NCI-H2107 (cell line): ENCODE results near the gene PHF12.

Experiments used
- DNase-seq: peaks from one replicate; lab custom pipeline; 2025; lab: John Stamatoyannopoulos, UW

PHF12 gene

GRCh38 chr17:28951428-28951990 is at the start of gene PHF12:
TSS of gene PHF12 (minus strand) at chr17:28951518. CDS start at chr17:28950960, 558 bp downstream.
- peak; percentile 99 for DNase-seq

- no peak for DNase-seq
These were observed 49.7 kb upstream of the PHF12 start for GRCh38 chr17:29000973-29001372.

- no peak for DNase-seq
These were observed 47.9 kb upstream of the PHF12 start for GRCh38 chr17:28999206-28999605.

- peak; percentile 70 for DNase-seq
These were observed 46.5 kb upstream of the PHF12 start for GRCh38 chr17:28997806-28998205.

GRCh38 chr17:28996554-28997096 is 45.3 kb upstream of the PHF12 start:
- DNase-seq = no peak

- no peak for DNase-seq
These were observed 42.5 kb upstream of the PHF12 start for GRCh38 chr17:28993645-28994426.

GRCh38 chr17:28992625-28993600 is 41.6 kb upstream of the PHF12 start:
- no peak for DNase-seq

- DNase-seq = no peak
These were observed 40.9 kb upstream of the PHF12 start for GRCh38 chr17:28992185-28992584.

GRCh38 chr17:28991779-28992178 is 40.5 kb upstream of the PHF12 start:
- no peak for DNase-seq

GRCh38 chr17:28989028-28989427 is 37.7 kb upstream of the PHF12 start:
- DNase-seq = no peak

GRCh38 chr17:28988475-28988874 is 37.2 kb upstream of the PHF12 start:
- no peak for DNase-seq

GRCh38 chr17:28986714-28987655 is 35.7 kb upstream of the PHF12 start:
- no peak for DNase-seq

- DNase-seq = peak; percentile 26
These were observed 34.8 kb upstream of the PHF12 start for GRCh38 chr17:28985950-28986713.

GRCh38 chr17:28983286-28984230 is 32.2 kb upstream of the PHF12 start:
- DNase-seq = no peak

- DNase-seq = no peak
These were observed 30.9 kb upstream of the PHF12 start for GRCh38 chr17:28982131-28982793.

GRCh38 chr17:28978356-28978964 is 27.1 kb upstream of the PHF12 start:
- DNase-seq = no peak

GRCh38 chr17:28977659-28978355 is 26.5 kb upstream of the PHF12 start:
- no peak for DNase-seq

- no peak for DNase-seq
These were observed 24.3 kb upstream of the PHF12 start for GRCh38 chr17:28975646-28976045.
